HG03280 (cell line): ENCODE measurements around the gene GSAP.

Experiments used
- ATAC-seq: cut with Tn5 transposase; IDR thresholded peaks from one replicate; pipeline ENCODE4 v1.9.1; 2021; ENCODE audit warnings: mild to moderate bottlenecking, moderate library complexity; ENCODE audit not compliant: unreplicated experiment

GSAP gene

GRCh38 chr7:77330169-77330882 lies 85.8 kb downstream of the GSAP start:
- ATAC-seq: no peak

GRCh38 chr7:77329466-77330168 lies 86.5 kb downstream of the GSAP start:
- ATAC-seq: no peak

- ATAC-seq: no peak
These were observed 87.5 kb downstream of the GSAP start for GRCh38 chr7:77328669-77329068.

- ATAC-seq: no peak
These were observed 88.1 kb downstream of the GSAP start for GRCh38 chr7:77327932-77328628.

- ATAC-seq: no peak
These were observed 88.8 kb downstream of the GSAP start for GRCh38 chr7:77327067-77327931.

GRCh38 chr7:77326131-77326530 lies 90.0 kb downstream of the GSAP start:
- no peak for ATAC-seq

GRCh38 chr7:77321300-77321699 lies 94.8 kb downstream of the GSAP start:
- no peak for ATAC-seq

GRCh38 chr7:77320714-77321113 lies 95.4 kb downstream of the GSAP start:
- no peak for ATAC-seq

GRCh38 chr7:77320137-77320536 lies 96.0 kb downstream of the GSAP start:
- no peak for ATAC-seq

- no peak for ATAC-seq
These were observed 98.1 kb downstream of the GSAP start for GRCh38 chr7:77318019-77318418.

GRCh38 chr7:77316219-77316978 lies 99.8 kb downstream of the GSAP start:
- no peak for ATAC-seq

- ATAC-seq: no peak
These were observed 101.0 kb downstream of the GSAP start for GRCh38 chr7:77315182-77315591.

- no peak for ATAC-seq
These were observed 102.2 kb downstream of the GSAP start for GRCh38 chr7:77313876-77314480.

- no peak for ATAC-seq
These were observed 103.1 kb downstream of the GSAP start for GRCh38 chr7:77313085-77313484.

GRCh38 chr7:77310982-77311381 lies 105.2 kb downstream of the GSAP start:
- no peak for ATAC-seq

GRCh38 chr7:77309714-77310220 lies 106.4 kb downstream of the GSAP start:
- ATAC-seq: no peak

- ATAC-seq: no peak
These were observed 107.4 kb downstream of the GSAP start for GRCh38 chr7:77308792-77309191.

- ATAC-seq: no peak
These were observed 109.7 kb downstream of the GSAP start for GRCh38 chr7:77306231-77307067.

- no peak for ATAC-seq
These were observed 120.6 kb downstream of the GSAP start for GRCh38 chr7:77295549-77295948.
